Activated CD8-positive, alpha-beta T cell treated with anti-CD3 and anti-CD28 coated beads, Interleukin-2, amount 10 ng/mL, durations not matched to agents 7 days and 5 days (primary cell): ENCODE data around the gene ARHGAP26. TPM values are rescaled to one million over a fixed set of nuclear protein-coding genes. Genes with fewer than 3 reads are reported as not detected.
A peak's percentile ranks its signal among the peaks of the same experiment; 100 is the strongest.

Experiments used
- ATAC-seq: fragments of 150-1000 bp; cut with Tn5 transposase; one replicate; pipeline ENCODE4 v1.10.0; 2021; ENCODE audit warnings: moderate library complexity
- CTCF ChIA-PET: fragments of 350-600 bp; sonication (Branson Sonifier 250); formaldehyde crosslinking; loops from one replicate; lab custom pipeline; 2021; ENCODE audit warnings: antibody characterized with exemption; lab: Charles Lee
- POLR2A ChIA-PET: fragments of 350-600 bp; sonication (Branson Sonifier 250); formaldehyde crosslinking; loops from one replicate; lab custom pipeline; 2021; ENCODE audit warnings: antibody characterized with exemption; lab: Charles Lee
- DNase-seq: peaks from one replicate; pipeline ENCODE4 v3.0.0-alpha.2; 2020
- H3K27ac Mint-ChIP-seq: one replicate; pipeline ENCODE4 v1.8.0; 2021; ENCODE audit warnings: mild to moderate bottlenecking, mixed read lengths
- H3K27me3 Mint-ChIP-seq: one replicate; pipeline ENCODE4 v1.8.0; 2021; ENCODE audit warnings: low read depth, mixed read lengths
- H3K36me3 Mint-ChIP-seq: one replicate; pipeline ENCODE4 v1.8.0; 2021; ENCODE audit warnings: low read depth, mixed read lengths
- H3K4me1 Mint-ChIP-seq: one replicate; pipeline ENCODE4 v1.8.0; 2021; ENCODE audit warnings: low read depth, mixed read lengths
- H3K4me3 Mint-ChIP-seq: one replicate; pipeline ENCODE4 v1.8.0; 2021; ENCODE audit warnings: mild to moderate bottlenecking, mixed read lengths
- H3K9me3 Mint-ChIP-seq: one replicate; pipeline ENCODE4 v1.8.0; 2022; ENCODE audit warnings: mixed read lengths; ENCODE audit not compliant: insufficient read depth
- total RNA-seq, 2 experiments: library from RNA; stranded (reverse); gene quantifications; one replicate each; pipeline ENCODE4 v1.2.3, GENCODE V29; 2021

Gene ARHGAP26
- total RNA-seq, 2 experiments from 2014 or later = 25.4 to 30.3 TPM

- H3K9me3 Mint-ChIP-seq = no peaks in the 10 kb centered on the region
- no peak overlapping the region for H3K27ac Mint-ChIP-seq
- CTCF ChIA-PET = interaction anchor here (0.6 to 16.9 kb wide), 12 partner anchors 10 to 209 kb away, joined by 3 to 445 read pairs (median 4); partner anchors contain the start of gene ARHGAP26
- no peak for DNase-seq
- H3K27me3 Mint-ChIP-seq = peaks cover 2% of the 10 kb centered on the region
- peaks cover 21% of the 10 kb centered on the region for H3K4me1 Mint-ChIP-seq
- H3K4me3 Mint-ChIP-seq = no peak overlapping the region
- POLR2A ChIA-PET = no interaction called here
- ATAC-seq = no peak
- no peaks in the 10 kb centered on the region for H3K36me3 Mint-ChIP-seq
Observed at GRCh38 chr5:142754031-142754430, 16.1 kb upstream of the ARHGAP26 start.

GRCh38 chr5:142756576-142756975 lies 13.6 kb upstream of the ARHGAP26 start:
- peaks cover 4% of the 10 kb centered on the region for H3K27me3 Mint-ChIP-seq
- no peak for ATAC-seq
- CTCF ChIA-PET = interaction anchor here (16.9 kb wide), 1 partner anchor 127 kb away, joined by 445 read pairs; no protein-coding TSS in a partner anchor
- H3K36me3 Mint-ChIP-seq = no peaks in the 10 kb centered on the region
- peaks cover 11% of the 10 kb centered on the region for H3K4me1 Mint-ChIP-seq
- no peak for DNase-seq
- H3K27ac Mint-ChIP-seq = no peak overlapping the region
- POLR2A ChIA-PET = no interaction called here
- H3K4me3 Mint-ChIP-seq = no peak overlapping the region
- H3K9me3 Mint-ChIP-seq = no peaks in the 10 kb centered on the region

GRCh38 chr5:142757564-142757963 lies 12.6 kb upstream of the ARHGAP26 start:
- no peak overlapping the region for H3K27ac Mint-ChIP-seq
- H3K27me3 Mint-ChIP-seq = peaks cover 9% of the 10 kb centered on the region
- peaks cover 11% of the 10 kb centered on the region for H3K4me1 Mint-ChIP-seq
- no peaks in the 10 kb centered on the region for H3K9me3 Mint-ChIP-seq
- no peak for DNase-seq
- ChIA-PET CTCF (interaction anchor here (1.1 to 5.1 kb wide), 5 partner anchors 9 to 131 kb away, joined by 3 to 47 read pairs (median 4); no protein-coding TSS in a partner anchor), POLR2A (interaction anchor here (1.4 kb wide), 1 partner anchor 9 kb away, joined by 3 read pairs; no protein-coding TSS in a partner anchor)
- ATAC-seq = no peak
- H3K36me3 Mint-ChIP-seq = no peaks in the 10 kb centered on the region
- H3K4me3 Mint-ChIP-seq = no peak overlapping the region

GRCh38 chr5:142758062-142758795 lies 11.9 kb upstream of the ARHGAP26 start:
- Mint-ChIP-seq H3K27me3 (peaks cover 9% of the 10 kb centered on the region), H3K9me3 (no peaks in the 10 kb centered on the region), H3K4me1 (peaks cover 11% of the 10 kb centered on the region), H3K4me3 (no peak overlapping the region), H3K36me3 (no peaks in the 10 kb centered on the region), H3K27ac (no peak overlapping the region)
- CTCF ChIA-PET = interaction anchor here (1.0 to 5.1 kb wide), 7 partner anchors 10 to 130 kb away, joined by 3 to 47 read pairs (median 5); no protein-coding TSS in a partner anchor
- peak; percentile 33 for ATAC-seq
- POLR2A ChIA-PET = interaction anchor here (1.4 kb wide), 1 partner anchor 10 kb away, joined by 3 read pairs; no protein-coding TSS in a partner anchor
- DNase-seq = no peak

GRCh38 chr5:142758796-142759145 lies 11.4 kb upstream of the ARHGAP26 start:
- H3K9me3 Mint-ChIP-seq = no peaks in the 10 kb centered on the region
- peaks cover 9% of the 10 kb centered on the region for H3K27me3 Mint-ChIP-seq
- CTCF ChIA-PET = interaction anchor here (1.0 to 5.1 kb wide), 7 partner anchors 10 to 130 kb away, joined by 3 to 47 read pairs (median 5); no protein-coding TSS in a partner anchor
- DNase-seq (no peak), ATAC-seq (no peak)
- no peaks in the 10 kb centered on the region for H3K36me3 Mint-ChIP-seq
- H3K4me1 Mint-ChIP-seq = peaks cover 11% of the 10 kb centered on the region
- no peak overlapping the region for H3K27ac Mint-ChIP-seq
- POLR2A ChIA-PET = interaction anchor here (1.4 kb wide), 1 partner anchor 10 kb away, joined by 3 read pairs; no protein-coding TSS in a partner anchor
- H3K4me3 Mint-ChIP-seq = no peak overlapping the region

GRCh38 chr5:142763701-142764100 lies 6.5 kb upstream of the ARHGAP26 start:
- ATAC-seq (no peak), DNase-seq (no peak)
- H3K9me3 Mint-ChIP-seq = no peaks in the 10 kb centered on the region
- POLR2A ChIA-PET = no interaction called here
- CTCF ChIA-PET = interaction anchor here (0.9 to 2.0 kb wide), 7 partner anchors 10 to 125 kb away, joined by 3 to 10 read pairs (median 4); no protein-coding TSS in a partner anchor
- no peak overlapping the region for H3K27ac Mint-ChIP-seq
- H3K4me3 Mint-ChIP-seq = no peak overlapping the region
- peaks cover 2% of the 10 kb centered on the region for H3K4me1 Mint-ChIP-seq
- peaks cover 10% of the 10 kb centered on the region for H3K27me3 Mint-ChIP-seq
- H3K36me3 Mint-ChIP-seq = no peaks in the 10 kb centered on the region

- Mint-ChIP-seq H3K27me3 (peaks cover 7% of the 10 kb centered on the region), H3K4me3 (no peak overlapping the region), H3K4me1 (peaks cover 18% of the 10 kb centered on the region), H3K9me3 (no peaks in the 10 kb centered on the region), H3K27ac (no peak overlapping the region), H3K36me3 (no peaks in the 10 kb centered on the region)
- ChIA-PET CTCF (interaction anchor here (0.6 to 8.1 kb wide), 13 partner anchors 14 to 833 kb away, joined by 3 to 76 read pairs (median 5); no protein-coding TSS in a partner anchor), POLR2A (no interaction called here)
- no peak for DNase-seq
- ATAC-seq = no peak
Observed at GRCh38 chr5:142767178-142767577, 3.0 kb upstream of the ARHGAP26 start.

GRCh38 chr5:142767911-142768310 lies 2.3 kb upstream of the ARHGAP26 start:
- no peaks in the 10 kb centered on the region for H3K36me3 Mint-ChIP-seq
- peaks cover 25% of the 10 kb centered on the region for H3K4me1 Mint-ChIP-seq
- ATAC-seq = no peak
- no peak overlapping the region for H3K4me3 Mint-ChIP-seq
- POLR2A ChIA-PET = no interaction called here
- H3K27ac Mint-ChIP-seq = no peak overlapping the region
- H3K27me3 Mint-ChIP-seq = peaks cover 3% of the 10 kb centered on the region
- CTCF ChIA-PET = interaction anchor here (0.9 to 8.1 kb wide), 12 partner anchors 15 to 121 kb away, joined by 3 to 76 read pairs (median 4); no protein-coding TSS in a partner anchor
- DNase-seq = no peak
- no peaks in the 10 kb centered on the region for H3K9me3 Mint-ChIP-seq

- peaks cover 2% of the 10 kb centered on the region for H3K36me3 Mint-ChIP-seq
- no peaks in the 10 kb centered on the region for H3K9me3 Mint-ChIP-seq
- CTCF ChIA-PET = interaction anchor here (0.7 to 8.1 kb wide), 22 partner anchors 9 to 119 kb away, joined by 3 to 76 read pairs (median 6); no protein-coding TSS in a partner anchor
- H3K4me1 Mint-ChIP-seq = peaks cover 31% of the 10 kb centered on the region
- DNase-seq (no peak), ATAC-seq (no peak)
- H3K27me3 Mint-ChIP-seq = peaks cover 3% of the 10 kb centered on the region
- peak overlapping the region; percentile 81 for H3K4me3 Mint-ChIP-seq
- POLR2A ChIA-PET = interaction anchor here (0.5 to 3.6 kb wide), 5 partner anchors 14 to 277 kb away, joined by 3 to 28 read pairs (median 6); no protein-coding TSS in a partner anchor
- peak overlapping the region; percentile 70 for H3K27ac Mint-ChIP-seq
Observed at GRCh38 chr5:142769251-142769792, 855 bp upstream of the ARHGAP26 start.

GRCh38 chr5:142770650-142771609 lies 753 bp downstream of the ARHGAP26 start:
- DNase-seq (peak; percentile 75), ATAC-seq (peak; percentile 40)
- H3K4me3 Mint-ChIP-seq = peak overlapping the region; percentile 96
- peak overlapping the region; percentile 82 for H3K27ac Mint-ChIP-seq
- peaks cover 35% of the 10 kb centered on the region for H3K4me1 Mint-ChIP-seq
- ChIA-PET CTCF (interaction anchor here (0.7 to 8.1 kb wide), 25 partner anchors 8 to 231 kb away, joined by 3 to 76 read pairs (median 6); no protein-coding TSS in a partner anchor), POLR2A (interaction anchor here (0.6 to 3.6 kb wide), 9 partner anchors 13 to 232 kb away, joined by 3 to 28 read pairs (median 4); no protein-coding TSS in a partner anchor)
- H3K27me3 Mint-ChIP-seq = peaks cover 2% of the 10 kb centered on the region
- H3K9me3 Mint-ChIP-seq = no peaks in the 10 kb centered on the region
- H3K36me3 Mint-ChIP-seq = peaks cover 3% of the 10 kb centered on the region
